ENCODE data around the gene UQCR11.

UQCR11 gene

GRCh38 chr19:1599460-1599846 is 5.8 kb downstream of the UQCR11 start:
- H3K27ac ChIP-seq = no peak overlapping the region
- no peak for TF ChIP-seq CTCF (IDR thresholded peaks at IDR 0.05)
- no peak for TF ChIP-seq ZFX (IDR thresholded peaks at IDR 0.05; ENCODE audit: borderline replicate concordance)

- no peak overlapping the region for H3K27ac ChIP-seq
- no peak for TF ChIP-seq CTCF (IDR thresholded peaks at IDR 0.05)
- no peak for TF ChIP-seq ZFX (IDR thresholded peaks at IDR 0.05; ENCODE audit: borderline replicate concordance)
These were observed 6.3 kb downstream of the UQCR11 start for GRCh38 chr19:1598777-1599459.

DNA sequence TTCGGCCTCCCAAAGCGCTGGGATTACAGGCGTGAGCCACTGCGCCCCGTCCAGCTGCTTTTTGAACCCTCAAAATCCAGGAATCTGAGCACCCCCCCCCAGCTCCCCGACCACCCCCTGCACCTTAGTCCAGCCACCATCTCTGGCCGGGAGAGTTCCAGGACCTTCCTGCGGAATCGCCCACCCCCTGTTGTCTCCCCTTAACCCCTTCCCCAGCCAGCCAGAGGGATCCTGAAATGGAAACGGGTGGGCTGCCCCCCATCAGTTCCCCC is 11.8 kb downstream of the UQCR11 start:
- TF ChIP-seq CTCF (IDR thresholded peaks at IDR 0.05) = no peak
- no peak for TF ChIP-seq ZFX (IDR thresholded peaks at IDR 0.05; ENCODE audit: borderline replicate concordance)
- peak overlapping the region; percentile 99 for H3K27ac ChIP-seq

DNA sequence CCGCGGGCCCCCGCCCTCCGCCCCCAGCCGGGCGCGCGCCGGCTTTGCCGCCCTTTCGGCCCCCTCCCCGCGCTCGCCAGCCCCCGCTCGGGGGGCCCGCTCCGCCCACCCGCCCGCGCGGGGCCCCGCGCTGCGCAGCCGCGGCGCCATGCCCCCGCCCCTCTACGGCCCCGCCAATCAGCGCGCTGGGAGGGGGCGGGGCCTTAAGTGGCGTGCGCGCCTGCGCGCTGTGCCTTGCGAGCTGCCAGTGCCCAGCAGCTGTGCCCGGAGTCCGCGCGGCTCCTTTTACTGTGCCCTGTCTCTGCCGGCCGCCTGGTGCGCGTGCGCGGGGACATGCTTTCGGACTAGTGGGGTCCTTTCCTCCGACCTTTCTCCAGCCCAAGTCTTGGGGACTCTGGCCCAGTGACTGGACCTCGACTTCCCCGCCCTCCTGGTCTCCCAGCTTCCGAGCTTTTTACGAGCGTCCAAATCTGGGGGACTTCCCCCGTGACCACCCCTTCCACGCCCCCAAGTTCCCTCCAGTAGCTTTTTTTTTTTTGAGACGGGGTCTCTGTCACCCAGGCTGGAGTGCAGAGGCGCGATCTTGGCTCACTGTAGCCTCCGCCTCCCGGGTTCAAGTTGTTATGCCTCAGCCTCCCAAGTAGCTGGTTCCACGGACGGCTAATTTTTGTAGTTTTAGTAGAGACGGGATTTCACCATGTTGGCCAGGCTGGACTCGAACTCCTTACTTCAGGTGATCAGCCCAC is 12.3 kb downstream of the UQCR11 start, which contains the start of gene MBD3:
Gene MBD3, minus strand, starts transcription at position 111 of the 746 bp plus-strand sequence. CDS start 234 bp downstream, outside the sequence.
- H3K27ac ChIP-seq = peak within 1 kb of the TSS; percentile 99
- TF ChIP-seq ZFX (IDR thresholded peaks at IDR 0.05; ENCODE audit: borderline replicate concordance) = no peak
- TF ChIP-seq CTCF (IDR thresholded peaks at IDR 0.05) = no peak

DNA sequence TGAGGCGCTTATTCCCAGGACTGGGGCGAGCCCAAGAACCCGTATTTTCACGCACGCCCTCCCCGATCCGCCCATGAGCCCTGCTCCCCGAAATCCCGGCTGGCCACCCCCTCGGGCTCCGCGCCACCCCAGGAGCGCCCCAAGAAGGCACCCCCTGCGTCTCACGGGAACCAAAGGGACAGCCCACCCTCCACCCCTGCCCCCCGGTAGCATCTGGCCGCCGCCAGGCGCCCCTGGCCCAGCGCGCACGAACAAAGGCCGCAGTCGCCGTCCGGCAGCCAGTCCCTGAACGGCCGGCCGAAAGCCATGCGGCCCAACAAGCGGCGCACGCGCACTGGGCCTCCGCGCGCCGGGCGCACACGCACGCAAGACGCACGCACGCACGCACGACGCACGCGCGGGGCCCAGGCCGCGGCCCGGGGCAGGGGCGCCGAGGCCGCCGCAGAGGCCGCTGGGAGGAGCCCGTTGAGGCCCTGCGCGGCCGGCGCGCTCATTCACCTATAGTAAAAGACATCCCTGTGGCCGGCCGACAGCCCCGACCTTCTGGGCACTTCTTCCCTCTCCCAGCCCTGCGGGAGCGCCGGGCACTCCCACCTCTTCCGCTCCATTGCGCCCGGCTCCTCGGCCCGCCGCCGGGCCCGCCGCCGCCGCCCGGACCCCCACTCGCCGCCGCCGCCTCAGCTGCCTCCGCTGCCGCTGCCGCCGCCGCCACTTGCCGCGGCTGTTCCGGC is 13.1 kb downstream of the UQCR11 start:
- TF ChIP-seq CTCF (IDR thresholded peaks at IDR 0.05) (no peak; the same call in 1 of the 2 replicates), ZFX (IDR thresholded peaks at IDR 0.05; ENCODE audit: borderline replicate concordance) (no peak)

DNA sequence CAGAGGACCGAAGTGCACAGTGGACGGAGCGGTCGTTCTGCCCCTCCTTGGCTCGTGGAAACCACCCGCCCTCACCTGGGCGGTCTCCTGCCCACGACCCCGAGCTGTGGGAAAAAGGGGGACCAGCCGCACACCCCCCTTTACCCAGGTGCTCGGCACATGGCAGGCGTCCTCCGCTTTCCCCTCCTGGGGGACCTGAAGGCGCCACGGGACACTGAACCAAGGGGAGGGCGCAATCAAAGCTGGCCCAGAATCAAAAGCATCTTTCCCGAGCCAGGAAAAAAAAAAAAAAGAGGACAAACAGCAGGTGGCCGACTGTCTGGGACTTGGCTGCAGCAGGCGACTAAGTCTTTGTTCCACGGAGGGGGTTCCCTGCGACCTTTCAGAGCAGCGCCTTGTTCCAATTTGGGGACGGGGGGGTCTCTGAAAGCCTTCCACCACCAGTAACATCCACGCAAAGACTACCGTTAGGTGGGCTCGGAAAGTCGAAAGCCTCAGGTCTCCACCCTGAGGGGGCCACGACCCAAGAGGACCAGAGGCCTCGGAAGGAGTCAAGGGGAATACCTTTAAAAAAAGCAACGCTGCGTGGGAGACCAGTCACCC is 13.7 kb downstream of the UQCR11 start:
- TF ChIP-seq ZFX (IDR thresholded peaks at IDR 0.05; ENCODE audit: borderline replicate concordance) (no peak), CTCF (IDR thresholded peaks at IDR 0.05) (no peak)
- peak overlapping the region; percentile 99 for H3K27ac ChIP-seq

More for the DNA sequence above, 13.1 kb downstream of the UQCR11 start:
- peak overlapping the region; percentile 99 for H3K27ac ChIP-seq

All from 22Rv1 (cell line).